ENCODE results near the gene OTUD4.

Gene OTUD4

DNA sequence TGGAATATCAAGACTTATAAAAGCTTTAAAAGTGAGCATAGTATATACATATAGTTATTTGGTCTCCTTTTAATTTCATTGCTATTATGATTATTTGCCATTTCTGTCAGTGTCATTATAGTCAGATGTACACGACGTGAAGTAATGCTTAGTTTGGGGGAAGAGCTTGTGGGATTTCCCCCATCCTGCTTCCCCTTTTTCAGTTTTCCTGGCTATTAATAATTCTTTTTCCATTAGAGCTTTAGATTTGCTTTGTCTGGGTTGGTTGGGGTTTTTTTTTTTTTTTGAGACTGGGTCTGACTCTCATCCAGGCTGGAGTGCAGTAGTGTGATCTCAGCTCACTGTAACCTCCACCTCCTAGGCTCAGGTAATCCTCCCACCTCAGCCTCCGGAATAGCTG lies 76.9 kb downstream of the OTUD4 start:
- DNase-seq: no peak

DNA sequence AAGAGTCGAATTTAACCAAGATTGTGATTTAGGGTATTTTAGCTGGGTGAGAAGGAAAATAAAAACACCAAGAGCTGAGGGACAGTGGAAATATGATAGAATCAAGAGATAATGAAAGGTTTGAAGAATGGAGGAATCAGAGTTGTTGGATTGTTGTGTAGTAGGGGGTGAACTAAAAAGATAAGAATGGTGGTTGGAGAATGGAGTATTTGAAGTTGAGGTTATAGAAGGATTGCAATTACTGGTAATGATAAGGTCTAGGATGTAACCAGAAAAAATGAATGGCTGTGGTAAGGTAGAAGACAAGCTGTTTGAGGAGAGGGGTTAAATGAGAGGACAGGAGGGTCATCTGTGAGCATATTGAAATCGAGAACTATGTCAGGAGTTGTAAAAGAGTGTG lies 77.8 kb downstream of the OTUD4 start:
- DNase-seq: no peak

DNA sequence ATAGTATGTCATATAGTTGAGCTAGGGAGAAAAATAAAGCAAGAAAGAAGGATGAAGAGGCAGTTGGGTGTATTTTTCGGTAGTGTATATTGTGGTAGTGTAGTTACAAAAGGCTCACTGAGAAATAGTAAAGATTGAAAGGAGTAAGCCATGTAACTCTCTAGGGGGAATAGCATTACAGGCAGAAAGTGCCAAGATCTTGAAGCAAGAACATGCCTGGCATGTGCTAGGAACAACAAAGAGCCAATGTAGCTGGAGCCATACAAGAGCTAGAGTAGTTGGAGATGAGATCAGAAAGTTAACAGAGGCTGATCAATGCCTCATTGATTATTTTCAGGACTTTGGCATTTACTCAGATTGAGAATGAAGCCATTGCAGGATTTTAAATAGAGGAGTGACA lies 79.3 kb downstream of the OTUD4 start:
- DNase-seq: no peak

DNA sequence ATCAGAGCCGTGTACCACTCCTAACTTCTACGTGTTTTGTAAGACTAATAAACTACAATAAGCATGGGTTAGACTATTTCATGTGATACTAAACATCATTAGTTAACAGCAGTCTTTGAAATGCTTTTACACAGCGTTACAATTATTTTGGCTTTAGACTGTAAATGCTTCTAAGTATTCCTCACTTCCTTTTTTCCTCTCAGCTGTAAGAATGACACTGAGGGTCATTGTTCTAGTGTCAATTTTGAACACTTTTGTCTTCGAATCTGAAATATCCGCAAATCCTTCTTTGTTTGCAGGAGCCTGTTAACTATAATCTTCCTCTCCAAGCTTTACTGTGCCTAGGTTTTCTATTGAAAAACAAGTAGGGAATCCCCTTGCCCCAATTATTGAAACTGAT lies 80.7 kb downstream of the OTUD4 start:
- no peak for DNase-seq

DNA sequence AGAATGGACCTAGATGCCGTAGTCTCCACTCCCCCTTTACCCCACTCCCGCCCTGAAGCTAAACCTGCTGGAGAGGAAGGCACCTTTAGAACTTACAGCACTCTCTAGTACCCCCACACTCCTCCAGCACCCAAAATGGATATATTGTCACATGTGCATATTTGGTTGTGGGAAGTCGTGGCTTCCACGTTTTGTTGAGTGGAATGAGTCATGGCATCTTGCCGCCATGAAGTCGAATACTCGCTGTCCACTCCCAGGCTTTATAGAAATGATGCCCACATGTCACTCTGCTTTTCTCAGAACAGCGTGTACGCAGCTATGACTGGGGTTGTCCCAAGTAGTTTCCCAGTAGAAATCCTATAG lies 81.7 kb downstream of the OTUD4 start:
- peak; percentile 12 for DNase-seq

DNA sequence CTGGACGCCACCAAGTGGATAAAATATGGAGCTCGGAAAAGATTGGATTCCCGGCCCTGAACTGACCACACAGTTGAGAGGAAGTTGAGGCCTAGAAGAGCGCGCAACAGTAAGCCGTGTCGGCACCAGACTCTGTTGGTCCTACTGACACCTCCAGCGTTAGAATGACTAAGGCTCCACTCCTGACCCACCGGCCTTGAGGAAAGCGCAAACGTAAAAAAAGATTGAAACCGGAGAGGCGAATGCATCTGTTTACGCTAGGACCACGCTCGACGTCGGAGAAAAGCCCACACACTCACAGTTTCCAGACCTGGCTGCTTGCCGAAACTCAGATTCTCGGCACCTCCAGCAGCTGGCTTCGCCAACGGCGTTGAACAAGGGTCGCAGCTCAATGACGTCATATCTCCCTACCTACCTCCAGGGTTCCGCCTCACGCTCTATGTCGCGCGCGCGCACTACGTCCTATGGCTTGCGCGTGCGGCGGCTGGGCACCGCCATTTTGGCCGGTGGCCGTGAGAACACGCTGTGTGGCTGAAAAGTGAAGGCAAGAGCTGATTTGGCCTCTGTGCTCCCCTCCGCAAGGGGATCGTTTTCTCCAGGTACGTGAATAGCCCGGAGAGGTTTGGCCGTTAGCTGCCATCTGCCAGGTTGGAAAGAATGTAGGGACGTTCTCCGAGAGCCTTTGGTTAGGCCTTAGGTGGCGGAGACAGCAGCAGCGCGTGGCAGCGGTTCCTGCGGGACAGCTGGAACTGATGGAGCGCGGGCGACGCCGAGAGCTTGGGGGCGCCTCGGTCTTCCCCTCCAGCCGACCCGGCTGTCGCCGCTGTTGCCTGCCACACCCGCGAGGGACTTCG lies 82.3 kb downstream of the OTUD4 start, which contains the start of the genes ABCE1 and ANAPC10:
Gene ABCE1 (plus strand): TSS at position 491 of the 854 bp plus-strand sequence. CDS start 6,102 bp downstream, outside the sequence.
Gene ANAPC10 (minus strand): TSS at position 376 of the 854 bp plus-strand sequence. CDS start 2,097 bp downstream, outside the sequence.
- DNase-seq: peak; percentile 89

DNA sequence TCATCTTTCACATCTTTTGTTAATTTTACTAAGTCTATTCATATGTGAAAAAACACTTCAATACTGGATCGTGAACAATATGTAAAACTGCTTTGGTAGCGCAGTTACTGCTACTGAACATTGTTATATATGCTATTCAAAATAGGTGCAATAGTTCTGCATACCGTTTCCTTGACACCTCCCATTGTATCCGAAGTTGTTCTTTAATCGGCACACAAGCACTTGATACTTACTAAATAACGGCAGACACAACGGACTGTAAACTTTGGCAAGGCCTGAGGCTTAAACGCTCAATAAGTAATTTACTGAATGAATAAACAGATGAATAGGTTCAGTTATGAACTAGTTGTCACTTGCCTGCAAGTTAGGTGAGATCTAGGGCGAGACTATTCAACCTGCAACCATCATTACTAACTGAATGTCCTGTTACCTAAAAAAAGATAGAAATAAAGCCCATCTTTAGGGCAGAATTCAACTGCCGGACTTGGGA lies 83.0 kb downstream of the OTUD4 start:
- peak; percentile 25 for DNase-seq

GRCh38 chr4:145093638-145094037 lies 86.8 kb downstream of the OTUD4 start:
- DNase-seq: no peak

- no peak for DNase-seq
These were observed 90.0 kb downstream of the OTUD4 start for GRCh38 chr4:145090380-145090779.

- no peak for DNase-seq
These were observed 96.3 kb downstream of the OTUD4 start for GRCh38 chr4:145083891-145084605.

Measured in NCI-H1105 treated with DMSO at 0.1 percent for 48 hours (cell line).